ENCODE results near the gene ADSS2.
"Not testable (repeated sequence)": the region's sequence is repeated elsewhere in the genome, so short reads cannot be mapped to it uniquely, and the experiment has no call there.

Gene ADSS2

GRCh38 chr1:244381878-244382565 lies 69.7 kb downstream of the ADSS2 start:
- no peak overlapping the region for H3K4me3 ChIP-seq (replicated peaks in 1 of 2; ENCODE audit: low read depth in 2 of 2, low read length in 2 of 2)
- DNase-seq (ENCODE audit: low read depth in 2 of 2) = peak; percentile 75 to 80
- no peak for TF ChIP-seq CTCF (IDR thresholded peaks at IDR 0.05; ENCODE audit: low read depth, low read length)

- DNase-seq (ENCODE audit: low read depth in 2 of 2) = no peak
- H3K4me3 ChIP-seq (replicated peaks in 1 of 2; ENCODE audit: low read depth in 2 of 2, low read length in 2 of 2) = no peak overlapping the region
- TF ChIP-seq CTCF (IDR thresholded peaks at IDR 0.05; ENCODE audit: low read depth, low read length) = no peak
Observed at GRCh38 chr1:244376126-244376525, 75.6 kb downstream of the ADSS2 start.

GRCh38 chr1:244375051-244375450 lies 76.7 kb downstream of the ADSS2 start:
- no peak for TF ChIP-seq CTCF (IDR thresholded peaks at IDR 0.05; ENCODE audit: low read depth, low read length)
- H3K4me3 ChIP-seq (replicated peaks in 1 of 2; ENCODE audit: low read depth in 2 of 2, low read length in 2 of 2) = no peak overlapping the region
- DNase-seq (ENCODE audit: low read depth in 2 of 2) = no peak

GRCh38 chr1:244374484-244374883 lies 77.2 kb downstream of the ADSS2 start:
- not testable (repeated sequence) for DNase-seq (ENCODE audit: low read depth in 2 of 2)

GRCh38 chr1:244371242-244372141 lies 80.2 kb downstream of the ADSS2 start:
- no peak for TF ChIP-seq CTCF (IDR thresholded peaks at IDR 0.05; ENCODE audit: low read depth, low read length)
- DNase-seq (ENCODE audit: low read depth in 2 of 2) = no peak

More at GRCh38 chr1:244374484-244374883, 77.2 kb downstream of the ADSS2 start:
- H3K4me3 ChIP-seq (replicated peaks in 1 of 2; ENCODE audit: low read depth in 2 of 2, low read length in 2 of 2) = not testable (repeated sequence)

GRCh38 chr1:244370060-244370637 lies 81.6 kb downstream of the ADSS2 start:
- peak in 1 of 2 donors; percentile 38 for DNase-seq (ENCODE audit: low read depth in 2 of 2)
- no peak for TF ChIP-seq CTCF (IDR thresholded peaks at IDR 0.05; ENCODE audit: low read depth, low read length)
- no peak overlapping the region for H3K4me3 ChIP-seq (replicated peaks in 1 of 2; ENCODE audit: low read depth in 2 of 2, low read length in 2 of 2)

More at GRCh38 chr1:244371242-244372141, 80.2 kb downstream of the ADSS2 start:
- no peak overlapping the region for H3K4me3 ChIP-seq (replicated peaks in 1 of 2; ENCODE audit: low read depth in 2 of 2, low read length in 2 of 2)
